ENCODE measurements around the gene BSPRY.

BSPRY gene

GRCh38 chr9:113302792-113303418 is 46.4 kb upstream of the BSPRY start, which contains the start of gene RNF183:
Gene RNF183 (minus strand): TSS chr9:113303376. CDS start chr9:113298184, 5,192 bp downstream.
- H3K9me3 ChIP-seq (ENCODE audit: insufficient read depth, low read length) = no peaks in the 10 kb centered on the region
- no peaks in the 10 kb centered on the region for H3K9me2 ChIP-seq (replicated peaks; ENCODE audit: insufficient read depth, low read length)
- no peak within 1 kb of the TSS for H3K4me2 ChIP-seq (ENCODE audit: low read depth, low read length, poor library complexity, severe bottlenecking)
- H3K79me2 ChIP-seq (ENCODE audit: insufficient read depth, low read length) = no peaks in the 10 kb centered on the region
- no peak within 1 kb of the TSS for H2AFZ ChIP-seq (ENCODE audit: low read depth, low read length, severe bottlenecking)
- H3F3A ChIP-seq (ENCODE audit: insufficient read depth) = no peaks in the 10 kb centered on the region
- no peak for TF ChIP-seq CTCF (IDR thresholded peaks at IDR 0.05; ENCODE audit: insufficient read depth, low read length, poor library complexity, severe bottlenecking)
- no peak for TF ChIP-seq EZH2phosphoT487 (conservative IDR thresholded peaks at IDR 0.05; ENCODE audit: low read length)
- H3K9ac ChIP-seq (ENCODE audit: low read length) = no peak within 1 kb of the TSS
- no peaks in the 10 kb centered on the region for H3K27me3 ChIP-seq (ENCODE audit: low read length)
- H3K36me3 ChIP-seq (ENCODE audit: low read length) = no peaks in the 10 kb centered on the region
- no peak within 1 kb of the TSS for H3K4me3 ChIP-seq (ENCODE audit: insufficient read depth, low read length, poor library complexity, severe bottlenecking)
- no peaks in the 10 kb centered on the region for H4K20me1 ChIP-seq (ENCODE audit: low read depth, low read length)
- no peak within 1 kb of the TSS for H3K27ac ChIP-seq (ENCODE audit: low read depth, low read length)

- H3K4me2 ChIP-seq (ENCODE audit: low read depth, low read length, poor library complexity, severe bottlenecking) = no peak overlapping the region
- no peaks in the 10 kb centered on the region for H3K9me3 ChIP-seq (ENCODE audit: insufficient read depth, low read length)
- no peaks in the 10 kb centered on the region for H3K36me3 ChIP-seq (ENCODE audit: low read length)
- no peaks in the 10 kb centered on the region for H3F3A ChIP-seq (ENCODE audit: insufficient read depth)
- H3K79me2 ChIP-seq (ENCODE audit: insufficient read depth, low read length) = no peaks in the 10 kb centered on the region
- H3K4me3 ChIP-seq (ENCODE audit: insufficient read depth, low read length, poor library complexity, severe bottlenecking) = no peak overlapping the region
- no peak overlapping the region for H3K27ac ChIP-seq (ENCODE audit: low read depth, low read length)
- no peaks in the 10 kb centered on the region for H3K27me3 ChIP-seq (ENCODE audit: low read length)
- H4K20me1 ChIP-seq (ENCODE audit: low read depth, low read length) = no peaks in the 10 kb centered on the region
- TF ChIP-seq EZH2phosphoT487 (conservative IDR thresholded peaks at IDR 0.05; ENCODE audit: low read length) (no peak), CTCF (IDR thresholded peaks at IDR 0.05; ENCODE audit: insufficient read depth, low read length, poor library complexity, severe bottlenecking) (no peak)
- no peak overlapping the region for H3K9ac ChIP-seq (ENCODE audit: low read length)
- H3K9me2 ChIP-seq (replicated peaks; ENCODE audit: insufficient read depth, low read length) = no peaks in the 10 kb centered on the region
- no peak overlapping the region for H2AFZ ChIP-seq (ENCODE audit: low read depth, low read length, severe bottlenecking)
These were observed 42.8 kb upstream of the BSPRY start for GRCh38 chr9:113306566-113306965.

- no peaks in the 10 kb centered on the region for H3F3A ChIP-seq (ENCODE audit: insufficient read depth)
- H3K4me3 ChIP-seq (ENCODE audit: insufficient read depth, low read length, poor library complexity, severe bottlenecking) = no peak overlapping the region
- no peak overlapping the region for H3K9ac ChIP-seq (ENCODE audit: low read length)
- H4K20me1 ChIP-seq (ENCODE audit: low read depth, low read length) = no peaks in the 10 kb centered on the region
- H3K27me3 ChIP-seq (ENCODE audit: low read length) = no peaks in the 10 kb centered on the region
- no peaks in the 10 kb centered on the region for H3K9me2 ChIP-seq (replicated peaks; ENCODE audit: insufficient read depth, low read length)
- no peaks in the 10 kb centered on the region for H3K36me3 ChIP-seq (ENCODE audit: low read length)
- no peak overlapping the region for H3K4me2 ChIP-seq (ENCODE audit: low read depth, low read length, poor library complexity, severe bottlenecking)
- TF ChIP-seq CTCF (IDR thresholded peaks at IDR 0.05; ENCODE audit: insufficient read depth, low read length, poor library complexity, severe bottlenecking) (no peak), EZH2phosphoT487 (conservative IDR thresholded peaks at IDR 0.05; ENCODE audit: low read length) (no peak)
- H3K27ac ChIP-seq (ENCODE audit: low read depth, low read length) = no peak overlapping the region
- H2AFZ ChIP-seq (ENCODE audit: low read depth, low read length, severe bottlenecking) = no peak overlapping the region
- H3K9me3 ChIP-seq (ENCODE audit: insufficient read depth, low read length) = no peaks in the 10 kb centered on the region
- H3K79me2 ChIP-seq (ENCODE audit: insufficient read depth, low read length) = no peaks in the 10 kb centered on the region
These were observed 41.9 kb upstream of the BSPRY start for GRCh38 chr9:113307396-113307975.

Measured in SU-DHL-6 (cell line).